GM18511 (cell line): Measurements from ENCODE around the gene NKPD1.

Experiments used
- ATAC-seq: cut with Tn5 transposase; IDR thresholded peaks from one replicate; pipeline ENCODE4 v1.9.1; 2021; ENCODE audit warnings: mild to moderate bottlenecking, moderate library complexity; ENCODE audit not compliant: unreplicated experiment

The NKPD1 gene

DNA sequence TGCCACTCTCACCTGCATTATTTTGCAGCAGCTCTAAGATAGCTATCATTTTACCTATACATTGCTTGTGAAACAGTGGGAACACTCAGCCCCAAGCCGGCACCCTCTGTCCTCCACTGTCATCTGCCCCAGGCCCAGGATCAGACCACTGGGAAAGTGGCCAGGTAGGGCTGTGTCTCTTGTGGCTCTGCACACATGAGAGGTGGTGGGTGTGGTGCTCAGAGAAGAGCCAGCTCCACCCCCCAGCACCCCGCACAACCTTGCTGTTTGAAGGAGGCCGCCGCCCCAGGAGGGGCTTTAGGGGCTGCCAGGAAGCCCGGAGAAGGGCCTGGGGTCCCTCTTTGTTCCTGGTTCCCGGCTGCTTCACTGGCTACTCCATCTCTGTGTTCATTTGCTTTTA, 41.2 kb downstream of the NKPD1 start:
- no peak for ATAC-seq

DNA sequence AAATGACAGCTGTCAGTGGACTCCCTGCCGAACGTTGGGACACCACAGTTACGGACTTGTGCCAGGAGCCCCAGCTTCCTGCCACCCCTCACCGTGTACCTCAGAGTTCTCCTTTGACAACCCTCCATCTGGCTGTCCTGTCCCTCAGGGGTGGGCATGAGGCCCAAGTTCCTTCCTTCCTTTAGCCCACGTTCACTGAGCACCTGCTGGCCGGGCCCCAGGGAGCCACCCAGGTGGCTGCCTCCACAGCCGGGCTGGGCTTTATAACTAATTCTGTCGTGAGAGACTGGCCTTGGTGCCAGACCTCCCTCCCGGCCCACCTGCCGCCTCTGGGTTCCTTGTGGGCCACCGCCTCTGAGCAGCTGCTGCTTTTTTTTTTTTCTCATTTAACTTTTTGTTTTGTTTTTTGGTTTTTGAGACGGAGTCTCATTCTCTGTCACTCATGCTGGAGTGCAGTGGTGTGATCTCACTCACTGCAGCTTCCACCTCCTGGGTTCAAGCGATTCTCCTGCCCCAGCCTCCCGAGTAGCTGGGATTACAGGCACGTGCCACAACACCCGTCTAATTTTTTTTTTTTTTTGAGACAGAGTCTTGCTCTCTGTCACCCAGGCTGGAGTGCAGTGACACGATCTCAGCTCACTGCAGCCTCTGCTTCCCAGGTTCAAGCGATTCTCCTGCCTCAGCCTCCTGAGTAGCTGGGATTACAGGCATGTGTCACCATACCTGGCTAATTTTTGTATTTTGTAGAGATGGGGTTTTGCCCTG, 42.0 kb downstream of the NKPD1 start:
- peak; percentile 68 for ATAC-seq

DNA sequence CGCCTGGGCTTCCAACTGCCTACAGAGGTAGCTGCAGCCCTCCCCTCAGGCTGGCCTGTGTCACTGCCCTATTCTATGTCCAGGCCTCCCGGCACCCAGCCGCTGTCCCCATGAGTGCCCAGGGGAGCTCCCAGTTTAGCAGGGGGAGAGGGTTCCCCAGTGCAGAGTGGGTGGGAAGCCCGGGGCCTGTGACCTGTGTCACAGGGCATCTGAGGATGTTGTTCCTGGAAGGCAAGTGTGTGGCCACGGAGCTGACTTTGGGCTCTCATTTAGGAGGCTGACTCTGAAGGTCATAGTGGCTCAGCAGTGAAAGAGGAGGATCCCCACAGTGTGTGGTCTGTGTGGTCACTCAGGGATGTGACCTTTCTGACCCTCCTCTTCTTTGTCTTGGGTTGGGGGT, 42.7 kb downstream of the NKPD1 start:
- peak; percentile 12 for ATAC-seq

DNA sequence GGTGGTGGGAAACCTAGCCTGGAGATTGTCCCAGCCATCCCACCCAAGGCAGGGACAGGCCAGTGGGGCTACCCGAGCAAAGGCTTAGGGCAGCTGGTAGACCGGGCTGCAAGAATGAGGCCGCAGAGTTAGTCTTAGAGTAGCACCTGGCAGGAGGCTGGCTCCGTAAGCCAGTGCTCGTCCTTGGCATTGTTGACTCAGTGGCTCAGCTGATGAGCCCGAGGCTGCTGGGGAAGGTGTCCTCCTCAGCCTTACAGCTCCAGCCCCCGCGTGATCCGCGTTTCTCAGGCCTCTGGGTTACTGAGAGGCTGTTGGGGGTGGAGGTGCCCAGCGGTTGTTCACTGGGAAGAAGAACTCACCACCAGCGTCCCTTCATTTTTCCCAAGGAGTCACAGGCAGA, 43.1 kb downstream of the NKPD1 start:
- no peak for ATAC-seq

DNA sequence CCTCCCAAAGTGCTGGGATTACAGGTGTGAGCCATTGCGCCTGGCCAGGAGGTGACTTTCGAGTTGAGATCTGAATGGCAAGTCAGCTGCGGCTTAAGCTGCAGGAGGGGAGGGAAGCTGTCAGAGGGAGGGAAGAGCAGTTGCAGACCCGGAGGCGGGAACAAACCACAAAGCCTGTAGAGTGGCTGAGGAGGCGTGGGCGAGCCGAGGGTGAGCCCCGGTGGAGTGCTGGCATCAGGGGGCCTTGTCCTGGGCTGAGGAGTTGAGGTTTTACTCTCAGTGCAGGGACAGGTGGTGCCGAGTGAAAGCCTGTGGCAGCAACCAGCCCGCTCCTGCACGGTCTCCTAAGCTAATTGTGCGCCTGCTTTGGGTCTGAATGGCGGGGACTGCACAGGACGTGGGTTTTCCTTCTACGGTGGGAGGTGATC, 43.6 kb downstream of the NKPD1 start:
- ATAC-seq, result peak; percentile 47

DNA sequence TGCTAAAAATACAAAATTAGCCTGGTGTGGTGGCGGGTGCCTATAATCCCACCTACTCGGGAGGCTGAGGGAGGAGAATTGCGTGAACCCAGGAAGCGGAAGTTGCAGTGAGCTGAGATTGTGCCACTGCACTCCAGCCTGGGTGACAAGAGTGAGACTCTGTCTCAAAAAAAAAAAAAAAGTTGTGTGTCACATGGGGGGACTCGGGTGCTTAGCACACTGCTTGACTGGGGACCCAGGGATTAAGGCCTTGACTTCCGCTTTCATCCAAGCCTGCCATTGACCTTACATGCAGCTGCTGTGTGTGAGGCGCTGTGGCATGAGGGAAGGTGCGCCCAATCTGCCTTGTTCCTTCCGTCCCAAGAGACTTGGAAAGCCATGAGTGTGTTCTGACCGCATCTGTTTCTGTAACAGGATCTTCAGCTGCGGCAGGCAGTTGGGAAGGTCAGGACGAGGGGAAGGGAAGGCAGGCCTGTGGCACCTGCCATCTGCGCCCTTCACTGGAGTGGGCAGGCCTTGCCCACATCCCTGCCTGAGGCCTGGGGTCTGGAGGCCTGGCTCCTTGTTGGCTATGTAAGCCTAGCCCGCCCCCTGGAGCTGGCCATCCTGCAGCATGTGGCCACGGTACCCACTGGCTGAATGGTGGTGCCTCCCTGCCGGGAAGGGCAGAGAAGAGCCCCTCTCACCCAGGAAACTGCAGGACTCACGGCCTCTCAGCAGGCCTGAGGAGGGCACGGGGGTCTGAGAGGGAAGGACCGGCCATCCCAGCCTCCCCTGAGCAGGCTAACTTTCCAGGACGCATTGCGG, 44.8 kb downstream of the NKPD1 start:
- ATAC-seq, result no peak

DNA sequence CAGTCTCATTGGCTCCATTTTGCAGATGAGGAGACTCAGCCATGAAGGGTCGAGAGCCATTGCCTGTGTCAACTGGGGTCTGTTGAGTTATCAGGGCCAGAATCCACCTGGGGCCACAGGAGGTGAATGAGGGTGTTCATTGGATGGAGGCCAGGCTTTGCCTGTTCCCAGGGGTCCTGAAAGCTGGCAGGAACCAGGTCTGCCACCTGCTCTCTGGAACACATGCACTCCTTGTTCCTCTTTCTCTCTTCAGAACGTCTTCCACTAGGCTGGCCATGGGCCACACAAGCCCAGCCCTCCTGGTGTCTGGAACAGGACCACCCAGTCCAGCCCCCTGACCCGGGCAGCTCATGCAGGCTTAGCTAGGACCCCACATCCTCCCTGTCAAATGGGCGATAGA, 46.7 kb downstream of the NKPD1 start:
- no peak for ATAC-seq

DNA sequence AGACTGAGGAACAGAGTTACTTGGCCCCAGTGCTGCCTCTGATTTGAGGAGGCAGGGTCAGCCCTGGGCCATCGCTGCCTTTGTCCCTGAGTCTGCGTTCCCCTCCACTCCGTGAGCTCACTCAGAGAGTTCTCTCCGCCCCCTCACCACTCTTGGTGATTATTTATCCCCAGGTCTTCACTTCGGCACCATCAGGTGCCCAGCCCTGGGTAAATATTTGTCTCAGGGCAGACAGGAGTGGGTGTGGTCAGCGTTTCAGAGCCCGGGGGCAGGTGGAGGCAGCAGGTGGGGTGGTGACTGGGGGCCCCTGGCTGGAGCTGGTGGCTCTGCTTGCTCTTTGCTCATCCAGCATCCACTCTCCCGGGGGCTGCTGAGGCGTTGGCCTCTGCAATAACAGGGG, 47.2 kb downstream of the NKPD1 start:
- no peak for ATAC-seq

DNA sequence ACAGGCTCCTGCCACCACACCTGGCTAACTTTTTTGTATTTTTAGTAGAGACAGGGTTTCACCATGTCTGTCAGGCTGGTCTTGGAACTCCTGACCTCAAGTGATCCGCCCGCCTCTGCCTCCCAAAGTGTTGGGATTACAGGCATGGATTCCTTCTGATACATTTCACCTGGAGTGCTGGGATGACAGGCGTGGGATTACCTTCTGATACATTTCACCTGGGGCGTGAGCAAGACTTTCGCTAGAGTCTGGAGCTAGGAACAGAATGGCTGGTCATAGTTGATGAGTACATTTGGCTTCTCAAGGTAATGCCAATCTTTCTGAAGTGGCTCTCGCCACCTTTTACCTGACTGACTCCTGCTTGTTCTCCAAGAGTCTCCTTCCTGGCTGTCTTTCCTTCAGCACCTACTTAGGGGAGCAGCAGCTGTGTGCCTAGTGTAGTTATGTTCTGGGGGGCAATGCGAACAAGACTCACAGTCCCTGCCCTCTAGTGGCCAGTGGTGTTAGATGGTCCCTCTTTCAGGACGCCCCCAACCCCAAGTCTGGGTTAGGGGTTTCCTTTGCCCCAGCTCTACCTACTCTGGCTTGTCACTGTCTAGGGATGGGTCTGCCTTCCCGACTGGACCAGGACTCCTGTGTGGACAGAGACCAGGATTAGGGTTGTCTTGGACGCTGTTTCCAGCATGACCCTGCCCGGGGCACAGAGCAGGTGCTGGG, 48.5 kb downstream of the NKPD1 start:
- ATAC-seq, result no peak
